Measurements from ENCODE around the gene ADIRF.
"Not testable (repeated sequence)": the region's sequence is repeated elsewhere in the genome, so short reads cannot be mapped to it uniquely, and the experiment has no call there.

The ADIRF gene

DNA sequence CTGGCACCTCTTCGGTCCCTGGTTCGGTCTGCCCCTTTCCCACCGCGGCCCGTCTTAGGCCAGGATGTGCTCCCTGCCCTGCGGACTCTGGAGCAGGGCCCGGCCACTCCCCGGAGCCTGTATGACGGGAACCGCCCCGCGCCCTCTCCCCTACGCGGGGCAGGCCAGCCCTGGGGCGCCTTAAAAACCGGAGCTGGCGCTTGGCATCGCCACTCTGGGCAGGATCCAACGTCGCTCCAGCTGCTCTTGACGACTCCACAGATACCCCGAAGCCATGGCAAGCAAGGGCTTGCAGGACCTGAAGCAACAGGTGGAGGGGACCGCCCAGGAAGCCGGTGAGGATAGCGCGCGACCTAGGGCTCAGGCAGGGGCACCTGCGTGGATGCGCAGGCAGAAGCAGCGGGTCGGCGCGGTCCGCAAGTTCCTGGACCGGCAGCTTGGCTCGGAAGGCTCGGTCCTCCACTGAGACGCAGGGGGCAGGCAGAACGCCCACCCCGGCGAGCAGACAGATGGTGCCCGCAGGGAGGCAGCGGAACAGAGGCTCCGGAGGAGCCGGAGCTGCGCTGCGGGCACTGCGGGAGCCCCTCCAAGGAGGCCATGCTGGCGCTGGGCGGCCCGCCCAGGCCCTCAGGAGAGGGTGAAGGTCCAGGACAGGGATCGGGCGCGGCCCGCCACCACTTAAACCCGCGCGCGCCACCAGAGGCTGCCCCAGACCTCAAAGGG, at the start of gene ADIRF:
Gene ADIRF (plus strand): TSS at position 212 of the 723 bp plus-strand sequence. CDS start 63 bp downstream, at position 275.
- DNase-seq: no peak

- DNase-seq: no peak
These were observed 45.7 kb upstream of the ADIRF start for GRCh38 chr10:86922553-86922961.

- DNase-seq: no peak
These were observed 38.6 kb upstream of the ADIRF start for GRCh38 chr10:86929468-86930380.

GRCh38 chr10:86931872-86932271, 36.4 kb upstream of the ADIRF start:
- no peak for DNase-seq

- DNase-seq: no peak
These were observed 35.6 kb upstream of the ADIRF start for GRCh38 chr10:86932674-86933073.

- not testable (repeated sequence) for DNase-seq
These were observed 34.0 kb upstream of the ADIRF start for GRCh38 chr10:86934162-86934711.

DNA sequence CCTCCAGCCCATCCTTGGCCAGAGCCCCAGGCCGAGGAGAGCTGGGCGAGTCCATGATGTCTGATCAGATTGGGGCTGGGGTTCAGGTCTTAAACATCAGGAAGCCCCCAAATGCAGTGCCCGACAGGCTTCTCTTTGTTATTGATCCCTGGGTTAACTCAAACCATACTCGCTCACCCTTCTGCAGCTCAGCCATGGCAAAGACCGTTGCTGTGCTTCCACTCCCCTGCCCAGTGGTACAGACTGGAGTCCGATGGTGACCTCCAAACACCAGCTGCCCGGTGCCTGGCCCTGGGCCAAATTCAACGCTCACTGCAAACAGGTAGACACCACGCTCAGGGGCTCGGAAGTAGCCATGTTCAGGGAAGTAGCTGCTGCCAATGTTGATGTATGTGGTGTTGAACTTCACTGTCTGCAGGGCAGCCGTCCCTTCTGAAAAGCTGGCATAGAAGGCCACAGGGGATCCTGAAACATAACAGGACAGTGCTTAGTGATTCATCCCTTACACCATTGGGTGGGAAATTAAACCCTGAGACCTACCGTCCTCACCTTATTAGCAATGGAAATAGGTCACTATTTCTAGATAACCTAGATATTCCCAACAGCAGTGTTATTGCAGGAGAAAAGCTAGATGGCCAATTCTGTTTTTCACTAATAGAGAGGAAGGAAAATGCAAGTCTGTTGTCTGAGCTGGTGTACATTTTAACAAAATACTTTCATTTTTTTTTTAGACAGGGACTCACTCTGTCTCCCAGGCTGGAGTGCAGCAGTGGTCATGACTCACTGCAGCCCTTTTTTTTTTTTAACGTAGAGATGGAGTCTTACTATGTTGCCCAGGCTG, 31.4 kb upstream of the ADIRF start:
- DNase-seq: no peak

DNA sequence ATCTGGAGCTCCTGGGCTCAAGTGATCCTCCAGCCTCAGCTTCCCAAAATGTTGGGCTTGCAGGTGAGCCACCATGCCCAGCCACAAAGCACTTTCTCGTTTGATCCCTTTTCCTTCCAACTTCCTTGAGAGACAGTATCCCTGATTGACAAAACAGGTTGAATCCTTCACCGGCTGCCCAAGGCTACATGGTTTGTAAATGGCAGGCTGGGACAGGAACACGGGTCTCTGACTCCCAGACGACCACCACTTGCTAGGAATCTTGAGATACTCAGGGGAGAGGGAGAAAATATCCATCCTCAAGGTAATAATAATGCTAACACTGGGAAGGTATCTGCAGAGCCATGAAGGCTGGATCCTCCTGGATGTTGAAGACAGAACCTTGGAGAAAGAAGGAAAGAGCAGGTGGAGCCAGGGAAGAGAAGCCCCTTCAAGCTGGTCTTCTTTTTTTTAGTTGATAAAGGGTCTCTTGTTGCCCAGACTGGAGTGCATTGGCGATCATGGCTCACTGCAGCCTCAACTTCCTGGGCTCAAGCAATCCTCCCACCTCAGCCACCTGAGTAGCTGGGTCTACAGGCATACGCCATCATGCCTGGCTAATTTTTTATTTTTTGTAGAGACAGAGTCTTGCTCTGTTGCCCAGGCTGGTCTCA, 30.7 kb upstream of the ADIRF start:
- DNase-seq: no peak

- no peak for DNase-seq
These were observed 30.0 kb upstream of the ADIRF start for GRCh38 chr10:86938260-86938659.

DNA sequence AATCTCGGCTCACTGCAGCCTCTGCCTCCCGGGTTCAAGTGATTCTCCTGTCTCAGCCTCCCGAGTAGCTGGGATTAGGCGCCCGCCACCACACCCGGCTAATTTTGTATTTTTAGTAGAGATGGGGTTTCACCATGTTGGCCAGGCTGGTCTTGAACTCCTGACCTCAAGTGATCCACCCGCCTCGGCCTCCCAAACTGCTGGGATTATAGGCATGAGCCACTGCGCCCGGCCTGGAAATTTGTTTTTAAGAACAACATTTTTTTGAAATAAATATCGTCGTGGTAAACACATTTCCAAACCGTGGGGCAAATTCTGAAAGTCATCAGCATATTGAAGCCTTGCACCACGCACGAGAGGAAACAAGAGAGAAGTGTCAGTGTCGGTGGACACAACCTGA, 28.2 kb upstream of the ADIRF start:
- DNase-seq: not testable (repeated sequence)

GRCh38 chr10:86940677-86941076, 27.6 kb upstream of the ADIRF start:
- no peak for DNase-seq

DNA sequence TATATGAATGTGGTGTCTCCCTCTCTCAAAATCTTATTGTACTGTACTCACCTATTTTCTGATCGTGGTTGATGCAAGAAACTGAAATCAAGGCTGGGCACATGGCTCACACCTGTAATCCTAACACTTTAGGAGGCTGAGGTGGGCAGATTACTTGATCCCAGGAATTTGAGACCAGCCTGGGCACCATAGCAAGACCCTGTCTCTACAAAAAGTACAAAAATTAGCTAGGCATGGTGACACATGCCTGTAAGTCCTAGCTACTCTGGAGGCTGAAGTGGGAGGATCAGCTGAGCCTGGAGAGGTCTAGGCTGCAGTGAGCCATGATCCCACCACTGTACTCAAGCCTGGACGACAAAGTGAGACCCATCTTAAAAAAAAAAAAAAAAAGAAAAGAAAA, 26.9 kb upstream of the ADIRF start:
- DNase-seq: no peak

DNA sequence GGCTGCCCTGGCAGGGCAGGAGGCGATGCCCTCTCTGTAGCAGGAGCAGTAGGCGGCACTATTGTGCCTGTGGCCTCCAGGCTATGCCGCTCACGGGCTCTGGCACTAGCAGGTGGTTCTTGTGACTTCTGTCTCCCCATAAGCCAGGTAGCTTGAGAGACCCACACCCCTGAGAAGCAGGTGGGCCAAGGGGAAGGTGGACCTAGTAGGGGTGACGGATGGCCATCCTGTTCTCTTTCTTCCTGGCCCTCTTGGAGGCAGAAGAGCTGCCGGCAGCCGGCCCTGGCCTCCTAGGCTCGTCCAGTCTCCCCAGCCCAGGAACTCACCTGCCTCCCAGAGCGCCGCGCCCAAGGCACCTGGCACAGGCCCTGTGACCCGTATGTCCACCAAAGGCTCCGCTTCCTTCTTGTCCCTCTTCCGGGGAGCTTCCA, 26.3 kb upstream of the ADIRF start:
- no peak for DNase-seq

GRCh38 chr10:86942441-86943315, 25.6 kb upstream of the ADIRF start:
- no peak for DNase-seq

DNA sequence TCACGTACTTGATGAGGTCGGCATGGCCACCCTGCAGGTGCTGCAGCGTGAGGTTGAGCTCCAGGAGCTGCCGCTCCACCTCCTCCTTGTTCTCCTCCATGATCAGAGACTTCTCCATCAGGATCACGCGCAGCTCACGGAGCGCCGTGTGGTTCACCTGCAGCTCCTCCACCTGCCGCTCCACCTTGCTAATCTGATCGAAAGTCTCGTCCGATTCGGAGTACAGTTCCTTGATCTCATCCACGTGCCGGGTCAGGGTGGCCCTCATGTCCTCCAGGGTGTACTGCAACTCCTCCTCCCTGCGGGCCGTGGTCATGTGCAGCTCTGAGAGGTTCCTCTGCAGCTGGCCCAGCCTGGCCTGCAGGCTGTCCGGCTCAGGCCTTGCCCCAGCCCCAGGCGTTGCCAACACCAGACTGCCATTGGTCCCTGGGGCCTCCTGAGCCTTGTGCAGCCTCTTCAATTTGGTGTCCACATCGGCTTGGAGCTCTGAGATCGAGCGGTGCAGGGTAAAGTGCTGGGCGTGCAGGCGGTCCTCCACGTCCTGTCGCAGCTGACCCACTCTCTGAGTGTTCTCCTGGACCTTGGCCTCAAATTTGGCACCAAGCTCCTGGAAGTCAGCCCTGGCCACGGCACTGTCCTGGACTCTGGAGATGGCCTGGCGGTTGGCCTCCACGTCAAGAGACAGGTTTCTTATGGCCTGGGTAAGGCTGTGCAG, 24.8 kb upstream of the ADIRF start:
- no peak for DNase-seq

DNA sequence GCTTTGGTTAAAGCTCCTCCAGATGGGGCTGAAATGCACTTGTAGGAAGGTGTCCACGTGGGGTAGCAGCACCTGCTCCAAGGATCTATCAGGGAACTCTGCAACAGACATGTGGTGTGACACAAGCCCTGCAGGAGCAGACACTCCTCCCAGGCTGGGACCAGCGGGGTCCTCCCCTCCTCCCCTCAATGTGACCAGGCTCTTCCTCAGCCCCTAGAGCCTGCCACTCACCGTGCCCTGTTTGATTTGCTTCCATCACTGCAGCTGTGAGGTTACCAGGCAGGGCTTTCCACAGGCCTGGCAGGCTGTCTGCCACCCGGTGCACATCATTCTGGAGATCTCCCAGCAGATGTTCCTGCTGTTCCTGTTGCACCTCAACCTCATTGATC, 24.3 kb upstream of the ADIRF start:
- DNase-seq: no peak

DNA sequence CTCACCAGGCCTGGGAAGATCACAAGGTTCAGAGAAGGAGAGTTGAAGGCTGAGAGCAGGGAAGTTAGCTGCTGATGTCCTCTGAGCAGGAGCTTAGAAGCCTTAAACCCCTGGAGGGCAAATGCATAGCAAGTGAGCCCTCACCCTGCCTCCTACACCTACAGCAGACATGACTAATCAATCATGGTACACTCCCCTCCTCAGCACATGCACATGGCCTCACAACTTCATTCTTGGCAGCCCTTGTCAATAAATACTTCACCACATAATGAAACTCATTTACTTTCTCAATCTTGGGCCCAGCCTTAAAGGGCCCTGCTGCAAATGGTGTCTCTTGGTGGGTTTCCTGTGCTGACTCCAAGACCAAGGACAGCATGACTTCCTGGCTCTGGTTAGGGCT, 23.8 kb upstream of the ADIRF start:
- DNase-seq: no peak

- no peak for DNase-seq
These were observed 23.4 kb upstream of the ADIRF start for GRCh38 chr10:86944907-86945306.

DNA sequence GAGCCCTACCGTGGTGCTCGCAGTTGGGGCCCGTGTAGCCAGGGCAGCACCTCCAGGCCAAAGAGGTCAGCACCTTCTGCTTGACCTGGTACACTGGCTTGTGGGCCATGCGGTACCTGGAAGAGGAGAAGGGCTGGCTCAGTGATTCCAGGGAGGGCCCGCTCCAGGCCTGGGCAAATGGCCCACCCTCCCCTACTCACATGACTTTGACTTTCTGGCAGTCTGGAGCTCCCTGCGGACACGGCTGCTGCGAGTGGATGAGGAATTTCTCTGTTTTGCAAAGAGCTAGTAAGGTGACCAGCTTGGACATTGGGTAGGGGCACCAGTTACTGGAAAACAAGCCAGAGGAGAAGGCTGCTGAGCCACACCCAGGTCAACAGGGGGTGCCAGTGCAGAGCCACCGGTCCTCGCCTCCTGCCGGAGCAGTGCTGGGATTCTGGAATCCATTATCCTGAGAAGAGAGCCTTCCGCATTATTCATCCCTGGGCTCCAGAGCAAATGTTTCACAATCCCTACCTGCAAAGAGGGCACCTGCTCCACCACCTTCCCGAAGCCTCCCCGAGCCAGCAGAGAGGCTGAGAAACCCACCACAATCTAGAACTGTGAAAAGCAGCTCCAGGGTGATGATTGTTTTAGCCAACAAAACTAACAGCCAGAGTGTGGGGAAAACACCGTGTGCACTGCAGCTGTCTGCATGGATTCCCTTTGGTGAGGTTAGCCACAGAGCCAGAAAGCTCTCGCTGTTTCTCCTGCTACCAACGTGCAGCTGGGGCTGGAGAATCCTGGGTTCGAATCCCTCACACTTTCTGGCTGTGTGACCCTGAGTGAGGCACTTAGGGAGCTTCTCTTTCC, 22.7 kb upstream of the ADIRF start:
- no peak for DNase-seq

All from stimulated activated CD8-positive, alpha-beta memory T cell treated with anti-CD3 and anti-CD28 coated beads, Interleukin-4, amount 100 ng/mL, for 48 hours (primary cell).